Heart left ventricle (tissue), 16 donors: ENCODE data around the gene CUX1. TPM values are rescaled to one million over a fixed set of nuclear protein-coding genes. Genes with fewer than 3 reads are reported as not detected.
"Not testable (repeated sequence)": the region's sequence is repeated elsewhere in the genome, so short reads cannot be mapped to it uniquely, and the experiment has no call there.

Experiments
- ATAC-seq, 4 donors: fragments of 200-7000 bp; cut with Tn5 transposase; one replicate each; pipeline ENCODE4 v1.9.1; 2020 to 2022; ENCODE audit warnings: moderate library complexity in 4 of 4, mild to moderate bottlenecking in 3 of 4, moderate number of reproducible peaks in 1 of 4
- DNase-seq, 5 donors: peaks; one replicate each; pipeline ENCODE4 v3.0.0-alpha.2; 2020
- H3K27ac ChIP-seq, 12 donors: fragments of 200-600 bp; sonication (generic) in 4 of 12; one replicate each; pipeline versions ENCODE4 v1.5.0 to v1.8.0; 2016 to 2022; ENCODE audit warnings: mild to moderate bottlenecking in 2 of 12
- H3K27me3 ChIP-seq, 9 donors: fragments of 200-600 bp; sonication (generic) in 2 of 9; one replicate each; pipeline versions ENCODE4 v1.5.1 to v1.8.0; 2016 to 2022; ENCODE audit warnings: mild to moderate bottlenecking in 3 of 9
- H3K36me3 ChIP-seq, 9 donors: fragments of 200-600 bp; sonication (generic) in 2 of 9; one replicate each; pipeline versions ENCODE4 v1.5.0 to v1.8.0; 2018 to 2022; ENCODE audit warnings: mild to moderate bottlenecking in 2 of 9
- H3K4me1 ChIP-seq, 12 donors: fragments of 200-600 bp; sonication (generic) in 4 of 12; one replicate each; pipeline versions ENCODE4 v1.5.0 to v1.8.0; 2016 to 2022; ENCODE audit warnings: mild to moderate bottlenecking in 3 of 12
- H3K4me3 ChIP-seq, 12 donors: fragments of 200-600 bp; sonication (generic) in 4 of 12; one replicate each; pipeline versions ENCODE4 v1.5.0 to v1.8.0; 2017 to 2022; ENCODE audit warnings: mild to moderate bottlenecking in 9 of 12, moderate library complexity in 4 of 12
- H3K9me3 ChIP-seq, 12 donors: fragments of 200-600 bp; sonication (generic) in 4 of 12; one replicate each; pipeline versions ENCODE4 v1.5.0 to v1.8.0; 2016 to 2022; ENCODE audit warnings: mild to moderate bottlenecking in 1 of 12
- CTCF ChIP-seq, 12 donors: fragments of 200-600 bp; sonication (generic) in 4 of 12; IDR thresholded peaks; one replicate each; pipeline versions ENCODE4 v1.5.0 to v1.8.0; 2018 to 2022; ENCODE audit warnings: antibody characterized with exemption in 12 of 12, mild to moderate bottlenecking in 5 of 12
- POLR2A ChIP-seq, 2 donors: fragments of 450-650 bp; IDR thresholded peaks; one replicate each; pipeline ENCODE4 v1.6.1; 2017; ENCODE audit warnings: antibody characterized with exemption in 2 of 2, mild to moderate bottlenecking in 2 of 2, moderate library complexity in 2 of 2
- WGBS, 4 donors: extraction: QIAGEN DNeasy Blood & Tissue Kit in 2 of 4; methylation state at CpG; one replicate each; pipeline versions ENCODE4 v1.1.5 to v1.1.7; 2013 to 2018; 5-methylcytosine and 5-hydroxymethylcytosine counted together
- intact Hi-C, 10 donors: fragments of 100-400 bp; cut with DNase I; formaldehyde crosslinking; loops; one replicate each; pipeline versions ENCODE4 v1.11.1 to v1.14.2; 2022
- polyA plus RNA-seq, 2 donors: library from polyadenylated mRNA; stranded (reverse); fragments of 200-250 nt; gene quantifications; one replicate each; pipeline ENCODE4 v1.2.3, GENCODE V29; 2013
- total RNA-seq, 9 donors: library from RNA; depleted of rRNA in 2 of 9; stranded (reverse); fragments of >200 nt in 2 of 9; fragmentation: NEBNext Ultra II Directional in 3 of 9; extraction: Animal tissue kit (Norgen Biotek cat#: 25700) in 3 of 9; gene quantifications; one replicate each; pipeline versions ENCODE4 v1.1.0 to v1.2.4, GENCODE V29; 2016 to 2023
- donor health status: ischemic (EF 13 %, LVEDD 7.1; RV severe dilation, severe dysfunction).
- donor health status: healthy with polysubstance abuse.
- donor health status: DM: no; HTN: yes; CAD: no.
- donor health status: DM: no; HTN: no; CAD: no.
- donor health status: ischemic (EF 25% LVEDD 6.9; RV normal size, moderate dysfunction).
- donor health status: ischemic (EF 25% LVEDD 5.7; RV mildly dilated, moderate dysfunction).
- donor health status: healthy.
- donor health status: DM: yes; HTN: yes; CAD: no.
- donor health status: ischemic (EF 35%, LVEDD 5.7; RV mildly dilated, moderate dysfunction).
- donor health status: nonischemic (EF 11% LVEDD 7.7; RV severe dilation, severe dysfunction).
- donor health status: DM: yes; HTN: yes; CAD: no.
- donor health status: PGD.
- donor health status: ischemic (EF 29% LVEDD 5.4; RV normal size, mild dysfunction).
- donor health status: nonischemic (EF 23%, LVEDD 6.1; RV moderate dilation, normal function).

The CUX1 gene
- total and polyA plus RNA-seq, 11 donors = 51.9 to 173 (median 122) TPM

GRCh38 chr7:101790566-101791293 is 26.7 kb upstream of the CUX1 start:
- Histone ChIP-seq H3K27ac (no peak overlapping the region), H3K4me3 (no peak overlapping the region), H3K9me3 (peaks cover 0 to 8% (median 0%) of the 10 kb centered on the region in 12 donors), H3K4me1 (peaks cover 0 to 10% (median 0%) of the 10 kb centered on the region in 12 donors), H3K36me3 (no peaks in the 10 kb centered on the region), H3K27me3 (no peaks in the 10 kb centered on the region)
- DNase-seq (peak in 1 of 5 donors; percentile 10), ATAC-seq (no peak)
- TF ChIP-seq POLR2A (IDR thresholded peaks at IDR 0.05) (no peak), CTCF (IDR thresholded peaks at IDR 0.05) (no peak)
- intact Hi-C loops = no loop called here
- WGBS, 4 donors = 87 to 93% (median 90%) methylated on average over 10 of the region's 10 CpGs

GRCh38 chr7:101792051-101792681 is 25.3 kb upstream of the CUX1 start:
- peaks cover 0 to 10% (median 0%) of the 10 kb centered on the region in 12 donors for H3K4me1 ChIP-seq
- WGBS, 4 donors = 58 to 65% (median 58%) methylated on average over 9 of the region's 9 CpGs
- no peaks in the 10 kb centered on the region for H3K27me3 ChIP-seq
- H3K36me3 ChIP-seq = no peaks in the 10 kb centered on the region
- peaks cover 0 to 8% (median 0%) of the 10 kb centered on the region in 12 donors for H3K9me3 ChIP-seq
- intact Hi-C loops = no loop called here
- peak overlapping the region in 5 of 12 donors; percentile 5 to 52 (median 25) for H3K27ac ChIP-seq
- H3K4me3 ChIP-seq = no peak overlapping the region
- TF ChIP-seq CTCF (IDR thresholded peaks at IDR 0.05) = no peak
- TF ChIP-seq POLR2A (IDR thresholded peaks at IDR 0.05) = no peak
- ATAC-seq = peak; percentile 66 to 96 (median 86)
- peak in 4 of 5 donors; percentile 33 to 71 (median 66) for DNase-seq

GRCh38 chr7:101792682-101793071 is 24.7 kb upstream of the CUX1 start:
- WGBS, 4 donors = 92 to 94% (median 93%) methylated on average over 4 of the region's 4 CpGs
- Histone ChIP-seq H3K4me1 (peaks cover 0 to 10% (median 0%) of the 10 kb centered on the region in 12 donors), H3K27ac (peak overlapping the region in 3 of 12 donors; percentile 23 to 48 (median 25))
- intact Hi-C loops, H3K27me3 ChIP-seq, H3K4me3 ChIP-seq, H3K9me3 ChIP-seq, DNase-seq, H3K36me3 ChIP-seq: not testable (repeated sequence)
- peak in 1 of 4 donors; percentile 35 for ATAC-seq

- intact Hi-C loops = no loop called here
- H3K9me3 ChIP-seq = no peaks in the 10 kb centered on the region
- H3K27me3 ChIP-seq = peaks cover 0 to 7% (median 0%) of the 10 kb centered on the region in 9 donors
- TF ChIP-seq POLR2A (IDR thresholded peaks at IDR 0.05) = no peak
- TF ChIP-seq CTCF (IDR thresholded peaks at IDR 0.05) = no peak
- DNase-seq (no peak), ATAC-seq (no peak)
- no peak overlapping the region for H3K27ac ChIP-seq
- H3K36me3 ChIP-seq = no peaks in the 10 kb centered on the region
- 86 to 98% (median 96%) methylated on average over 5 of the region's 5 CpGs for WGBS, 4 donors
- no peak overlapping the region for H3K4me3 ChIP-seq
- H3K4me1 ChIP-seq = peaks cover 0 to 10% (median 0%) of the 10 kb centered on the region in 12 donors
These were observed 22.0 kb upstream of the CUX1 start for GRCh38 chr7:101795461-101795860.

- H3K27me3 ChIP-seq = peaks cover 0 to 30% (median 7%) of the 10 kb centered on the region in 9 donors
- H3K9me3 ChIP-seq, H3K36me3 ChIP-seq, DNase-seq, H3K4me3 ChIP-seq, H3K27ac ChIP-seq, ATAC-seq, H3K4me1 ChIP-seq, intact Hi-C loops: not testable (repeated sequence)
- 90 to 93% (median 91%) methylated on average over 10 of the region's 10 CpGs for WGBS, 4 donors
These were observed 19.3 kb upstream of the CUX1 start for GRCh38 chr7:101798173-101798572.
